ENCODE results near the gene CYP27A1. TPM values are rescaled to one million over a fixed set of nuclear protein-coding genes. Genes with fewer than 3 reads are reported as not detected.

CYP27A1 gene
- total and polyA plus RNA-seq, 2 of the 4 experiments (the other 2 are of a cell fraction), result 5.2 to 5.3 TPM

DNA sequence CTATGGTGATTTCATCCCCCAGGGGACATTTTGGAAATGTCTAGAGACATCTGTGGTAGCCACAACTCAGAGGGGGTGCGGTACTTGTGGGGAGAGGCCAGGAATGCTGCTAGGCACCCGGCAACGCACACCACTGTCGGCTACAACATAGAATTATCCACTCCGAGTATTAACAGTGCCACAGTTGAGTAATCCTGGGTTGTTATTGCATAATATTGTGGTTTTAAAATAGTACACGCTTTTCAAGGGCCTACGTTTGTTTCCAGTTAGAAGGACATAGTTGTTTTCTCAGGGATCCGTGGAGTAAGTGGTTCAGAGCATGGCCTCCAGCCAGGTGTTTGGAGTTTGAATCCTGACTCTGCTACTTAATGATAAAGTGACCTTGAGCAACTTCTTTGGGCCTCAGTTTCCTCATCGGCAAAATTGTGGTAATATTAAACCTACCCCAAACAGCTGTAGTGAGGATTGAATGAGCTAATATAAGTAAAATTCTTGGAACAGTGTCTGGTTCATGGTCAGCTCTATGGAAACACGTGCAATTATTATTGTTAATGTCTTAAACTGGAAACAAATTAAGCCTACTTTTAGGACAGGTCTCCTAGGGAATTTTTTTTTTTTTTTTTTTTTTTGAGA, 24.5 kb downstream of the CYP27A1 start:
- Histone ChIP-seq H2AK9ac (replicated peaks; ENCODE audit: low read depth, low read length, poor library complexity) (no peak overlapping the region), H3K36me3 (ENCODE audit: control insufficient read depth, insufficient read depth, low read length) (no peaks in the 10 kb centered on the region), H3K9ac (ENCODE audit: low read depth, low read length) (no peak overlapping the region), H3K14ac (replicated peaks; ENCODE audit: low read depth, low read length) (no peak overlapping the region), H3K9me3 (ENCODE audit: control insufficient read depth, insufficient read depth, low read length) (no peaks in the 10 kb centered on the region), H3K56ac (ENCODE audit: extremely low read depth, insufficient read depth, low read length) (no peak overlapping the region), H2AFZ (replicated peaks; ENCODE audit: low read length, poor library complexity) (peak overlapping the region; percentile 29), H2BK20ac (ENCODE audit: low read depth, low read length) (no peak overlapping the region), H2BK15ac (ENCODE audit: low read depth, low read length) (no peak overlapping the region), H2BK5ac (ENCODE audit: low read depth, low read length, poor library complexity, severe bottlenecking) (peak overlapping the region; percentile 22), H4K8ac (ENCODE audit: low read depth in 2 of 2, low read length in 2 of 2) (no peak overlapping the region; a peak in 1 of 4 replicates), H2BK120ac (ENCODE audit: low read depth, low read length) (peak overlapping the region; percentile 24; the same call in 1 of the 2 replicates), H3K4me3 (ENCODE audit: insufficient read depth, low read depth, low read length) (no peak overlapping the region), H3K23ac (ENCODE audit: low read depth, low read length) (no peak overlapping the region), H3K4me2 (ENCODE audit: low read depth, low read length) (peak overlapping the region; percentile 2; the same call in 1 of the 2 replicates), H3K9me1 (ENCODE audit: insufficient read depth, low read length) (peaks cover 5% of the 10 kb centered on the region; the same call in 1 of the 2 replicates), H4K20me1 (ENCODE audit: insufficient read depth, low read length) (no peaks in the 10 kb centered on the region), H3K4me1 (ENCODE audit: control insufficient read depth, insufficient read depth, low read length) (peaks cover 3% of the 10 kb centered on the region), H4K91ac (ENCODE audit: insufficient read depth, low read depth, low read length) (no peak overlapping the region), H4K5ac (ENCODE audit: low read depth, low read length) (no peak overlapping the region), H3K18ac (ENCODE audit: low read depth, low read length) (no peak overlapping the region; the same call in 1 of the 2 replicates), H3K27me3 (ENCODE audit: control insufficient read depth, insufficient read depth, low read length) (no peaks in the 10 kb centered on the region), H3K27ac (ENCODE audit: insufficient read depth, low read length) (peak overlapping the region; percentile 10; the same call in 1 of the 2 replicates), H3K4ac (ENCODE audit: low read depth, low read length) (no peak overlapping the region; the same call in 1 of the 2 replicates), H2AK5ac (ENCODE audit: low read depth, low read length) (no peak overlapping the region), H3K79me1 (ENCODE audit: low read depth in 1 of 2, low read length in 2 of 2) (no peaks in the 10 kb centered on the region; a peak in 1 of 4 replicates)
- WGBS, 2 experiments (ENCODE audit: extremely low coverage in 2 of 2, insufficient read length in 1 of 2), result 0% methylated on average over 1 of the region's 10 CpGs; no CpG with 5 or more reads in 1 of the 2 experiments
- POLR2A ChIA-PET (ENCODE audit: unreplicated experiment), result interaction anchor here (0.6 kb wide), 1 partner anchor 487 kb away, joined by 8 read pairs; no protein-coding TSS in a partner anchor
- dilution Hi-C loops (cut with HindIII; ENCODE audit: low sequenced_read_pairs, unreplicated experiment) (no loop called here), intact Hi-C loops (cut with micrococcal nuclease) (loop anchor here (5.0 kb wide), 1 partner anchor 74 kb away; no protein-coding TSS in a partner anchor), in situ Hi-C loops (cut with MboI; ENCODE audit: low sequenced_read_pairs) (no loop called here)
- ATAC-seq (ENCODE audit: low read depth) (peak; percentile 93), DNase-seq (peak; percentile 96)
- no TSS peak for BruUV-seq (replicated peaks)
- CTCF ChIA-PET, result interaction anchor here (0.6 kb wide), 1 partner anchor 99 kb away, joined by 3 read pairs; no protein-coding TSS in a partner anchor
- peak; percentile 43; the same call in 1 of the 2 replicates for TF ChIP-seq MAZ (IDR thresholded peaks at IDR 0.05; ENCODE audit: borderline replicate concordance, low read depth, low read length)
- peak; percentile 100 for TF ChIP-seq CEBPB (IDR thresholded peaks at IDR 0.05; ENCODE audit: low read depth, low read length)
- peak; percentile 42 for TF ChIP-seq BHLHE40 (IDR thresholded peaks at IDR 0.05; ENCODE audit: low read depth, low read length)
- no peak for TF ChIP-seq CHD1 (IDR thresholded peaks at IDR 0.05; ENCODE audit: low read depth, low read length)
- TF ChIP-seq RFX5 (IDR thresholded peaks at IDR 0.05; ENCODE audit: low read depth, low read length), result no peak

All from IMR-90 (cell line).